Hepatocyte (in vitro differentiated cells): ENCODE measurements around the gene HPSE2.

Source experiments
- CTCF ChIP-seq: fragments of 200-600 bp; sonication (generic); IDR thresholded peaks from 2 replicates; pipeline ENCODE4 v1.5.1; 2016; ENCODE audit warnings: antibody characterized with exemption, mild to moderate bottlenecking; ENCODE audit not compliant: poor library complexity
- EZH2phosphoT487 ChIP-seq: fragments of 200-600 bp; sonication (generic); IDR thresholded peaks from one replicate; pipeline ENCODE4 v1.6.1; 2018; ENCODE audit warnings: antibody characterized with exemption, mild to moderate bottlenecking, low read depth, moderate library complexity; ENCODE audit not compliant: unreplicated experiment, severe bottlenecking

DNA sequence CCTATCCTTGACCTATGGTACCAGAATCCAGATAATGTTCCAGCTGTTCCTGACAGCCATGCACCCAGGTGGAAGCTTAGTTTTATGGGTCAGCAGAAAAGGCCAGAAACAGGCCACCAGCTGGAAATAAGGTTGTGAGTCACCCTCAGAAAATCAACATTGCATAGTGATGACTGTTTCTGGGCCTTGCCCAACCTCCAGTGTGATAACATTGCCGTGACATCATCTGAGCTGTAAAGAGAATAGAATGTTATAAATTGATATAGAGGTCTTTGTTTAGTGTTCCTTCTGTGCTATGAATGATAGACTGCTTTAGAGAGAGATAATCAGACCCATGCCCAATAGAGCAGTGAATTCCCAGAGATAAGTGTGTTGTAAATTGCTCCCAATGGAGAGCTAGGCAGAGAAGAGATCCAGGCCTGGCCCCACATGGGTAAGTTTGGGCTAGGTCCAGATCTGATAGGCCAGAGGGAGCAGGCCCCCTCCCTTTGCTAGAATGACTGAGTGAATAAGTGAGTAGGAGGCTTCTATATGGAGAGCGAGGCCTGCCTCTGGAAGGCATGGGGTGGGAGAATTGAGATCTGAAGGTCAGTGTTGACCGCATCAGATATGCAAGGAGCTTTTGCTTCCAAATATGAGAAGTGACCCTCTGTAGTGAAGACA is 774.7 kb downstream of the HPSE2 start:
- TF ChIP-seq CTCF (no peak), EZH2phosphoT487 (no peak)
